Testis (tissue), 5 donors: ENCODE measurements around the gene IFI30. TPM values are rescaled to one million over a fixed set of nuclear protein-coding genes. Genes with fewer than 3 reads are reported as not detected.

ENCODE experiments used
- DNase-seq: peaks from one replicate; pipeline ENCODE4 v3.0.0-alpha.2; 2019
- H3K27ac ChIP-seq, 2 donors: fragments of 200-600 bp; sonication (generic); one replicate each; pipeline ENCODE4 v1.5.1; 2019
- H3K27me3 ChIP-seq: fragments of 200-600 bp; sonication (generic); one replicate; pipeline ENCODE4 v1.5.1; 2019
- H3K36me3 ChIP-seq: fragments of 200-600 bp; sonication (generic); one replicate; pipeline ENCODE4 v1.5.1; 2017; ENCODE audit warnings: low read depth; ENCODE audit errors: missing control alignments
- H3K4me1 ChIP-seq: fragments of 200-600 bp; sonication (generic); one replicate; pipeline ENCODE4 v1.5.1; 2019
- H3K4me3 ChIP-seq, 2 donors: fragments of 200-600 bp; sonication (generic); one replicate each; pipeline ENCODE4 v1.5.1; 2017 to 2019
- H3K9me3 ChIP-seq: fragments of 200-600 bp; sonication (generic); one replicate; pipeline ENCODE4 v1.5.1; 2017
- POLR2A ChIP-seq: fragments of 450-650 bp; IDR thresholded peaks from one replicate; pipeline ENCODE4 v1.6.1; 2017; ENCODE audit warnings: antibody characterized with exemption, mild to moderate bottlenecking, moderate library complexity
- WGBS, 2 donors: methylation state at CpG; one replicate each; pipeline ENCODE4 v1.1.5; 2018; 5-methylcytosine and 5-hydroxymethylcytosine counted together
- intact Hi-C: fragments of 100-400 bp; cut with DNase I; formaldehyde crosslinking; loops from one replicate; pipeline ENCODE4 v1.15.1; 2023; ENCODE audit warnings: low total_unique reads
- long read RNA-seq, 2 donors: transcript quantifications; one replicate each; lab custom pipeline, GENCODE V29; 2026
- polyA plus RNA-seq: library from polyadenylated mRNA; stranded (reverse); fragments of 350-450 nt; fragmentation: Illumina TruSeq; extraction: RNeasy Lipid Tissue Mini Kit (QIAGEN cat#74804); gene quantifications from one replicate; pipeline ENCODE4 v1.2.3, GENCODE V29; 2014; ENCODE audit warnings: low read depth, low replicate concordance; ENCODE audit not compliant: insufficient read depth
- total RNA-seq, 2 donors: library from RNA; depleted of rRNA; stranded (reverse); fragments of >200 nt; gene quantifications; one replicate each; pipeline ENCODE4 v1.2.3, GENCODE V29; 2016
- TF ChIP-seq, protein P1 (sequence below), 3 experiments: fragments of 450-650 bp in 2 of 3; fragments of 200-600 bp in 1 of 3; sonication (generic) in 1 of 3; IDR thresholded peaks; one replicate each; pipeline ENCODE4 v1.5.1; 2016 to 2019; ENCODE audit warnings: antibody characterized with exemption in 3 of 3, mild to moderate bottlenecking in 2 of 3, moderate library complexity in 1 of 3

IFI30 gene
- total RNA-seq = 1 to 10 TPM; 3.2 to 7.4 TPM
- 47.6 TPM for polyA plus RNA-seq
- long read RNA-seq, donor 1, transcript IFI30-201 (7 exons, 1,134 nt) = major isoform, 9 of 9 reads
- long read RNA-seq, donor 1, partial matches to known transcripts = 0 of 9 reads
- long read RNA-seq, donor 1, other reads (novel, unspliced or antisense) = 0 of 9 reads
- long read RNA-seq, donor 2, transcript IFI30-201 (7 exons, 1,134 nt) = major isoform, 6 of 6 reads
- long read RNA-seq, donor 2, partial matches to known transcripts = 0 of 6 reads
- long read RNA-seq, donor 2, other reads (novel, unspliced or antisense) = 0 of 6 reads

DNA sequence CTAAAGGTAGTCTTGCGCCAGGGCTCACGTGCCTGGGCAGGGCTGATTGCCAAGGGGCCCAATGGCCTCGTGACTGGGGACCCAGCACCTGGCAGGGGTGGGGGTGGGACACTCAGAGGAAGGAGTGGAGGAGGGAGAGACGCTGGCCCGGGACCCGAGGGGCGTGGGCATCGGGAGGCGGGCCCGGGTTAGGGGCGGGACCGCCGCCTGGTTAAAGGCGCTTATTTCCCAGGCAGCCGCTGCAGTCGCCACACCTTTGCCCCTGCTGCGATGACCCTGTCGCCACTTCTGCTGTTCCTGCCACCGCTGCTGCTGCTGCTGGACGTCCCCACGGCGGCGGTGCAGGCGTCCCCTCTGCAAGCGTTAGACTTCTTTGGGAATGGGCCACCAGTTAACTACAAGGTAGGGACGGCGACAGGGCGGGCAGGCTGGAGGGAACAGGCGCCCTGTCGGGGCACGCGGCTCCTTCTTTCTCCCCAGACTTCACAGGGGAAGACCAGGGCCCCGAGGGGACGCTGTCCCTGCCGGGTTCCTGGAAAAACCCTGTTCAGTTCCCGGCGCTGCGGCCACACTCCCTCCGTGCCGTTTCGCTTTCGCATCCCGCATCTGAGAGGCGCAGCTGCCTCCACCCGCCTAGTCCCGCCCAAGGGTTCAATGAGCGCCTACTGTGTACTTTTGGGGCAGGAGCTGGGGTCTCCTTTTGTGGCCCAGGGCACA lies at the start of gene IFI30:
Gene IFI30, plus strand, starts transcription at position 242 of the 717 bp plus-strand sequence. Its CDS starts 29 bp downstream, at position 271.
- H3K4me1 ChIP-seq = peaks cover 9% of the 10 kb centered on the region
- peak within 1 kb of the TSS; percentile 55 to 65 for H3K4me3 ChIP-seq
- peak within 1 kb of the TSS in 1 of 2 donors; percentile 26 for H3K27ac ChIP-seq
- TF ChIP-seq, protein P1, sequence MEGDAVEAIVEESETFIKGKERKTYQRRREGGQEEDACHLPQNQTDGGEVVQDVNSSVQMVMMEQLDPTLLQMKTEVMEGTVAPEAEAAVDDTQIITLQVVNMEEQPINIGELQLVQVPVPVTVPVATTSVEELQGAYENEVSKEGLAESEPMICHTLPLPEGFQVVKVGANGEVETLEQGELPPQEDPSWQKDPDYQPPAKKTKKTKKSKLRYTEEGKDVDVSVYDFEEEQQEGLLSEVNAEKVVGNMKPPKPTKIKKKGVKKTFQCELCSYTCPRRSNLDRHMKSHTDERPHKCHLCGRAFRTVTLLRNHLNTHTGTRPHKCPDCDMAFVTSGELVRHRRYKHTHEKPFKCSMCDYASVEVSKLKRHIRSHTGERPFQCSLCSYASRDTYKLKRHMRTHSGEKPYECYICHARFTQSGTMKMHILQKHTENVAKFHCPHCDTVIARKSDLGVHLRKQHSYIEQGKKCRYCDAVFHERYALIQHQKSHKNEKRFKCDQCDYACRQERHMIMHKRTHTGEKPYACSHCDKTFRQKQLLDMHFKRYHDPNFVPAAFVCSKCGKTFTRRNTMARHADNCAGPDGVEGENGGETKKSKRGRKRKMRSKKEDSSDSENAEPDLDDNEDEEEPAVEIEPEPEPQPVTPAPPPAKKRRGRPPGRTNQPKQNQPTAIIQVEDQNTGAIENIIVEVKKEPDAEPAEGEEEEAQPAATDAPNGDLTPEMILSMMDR (IDR thresholded peaks at IDR 0.05) = no peak
- no peak for TF ChIP-seq POLR2A
- H3K9me3 ChIP-seq = no peaks in the 10 kb centered on the region
- DNase-seq = peak; percentile 62
- no peaks in the 10 kb centered on the region for H3K27me3 ChIP-seq
- 1 to 2% methylated on average over 13 to 47 of the region's 47 CpGs for WGBS, 2 donors
- H3K36me3 ChIP-seq = no peaks in the 10 kb centered on the region
- intact Hi-C loops = no loop called here

DNA sequence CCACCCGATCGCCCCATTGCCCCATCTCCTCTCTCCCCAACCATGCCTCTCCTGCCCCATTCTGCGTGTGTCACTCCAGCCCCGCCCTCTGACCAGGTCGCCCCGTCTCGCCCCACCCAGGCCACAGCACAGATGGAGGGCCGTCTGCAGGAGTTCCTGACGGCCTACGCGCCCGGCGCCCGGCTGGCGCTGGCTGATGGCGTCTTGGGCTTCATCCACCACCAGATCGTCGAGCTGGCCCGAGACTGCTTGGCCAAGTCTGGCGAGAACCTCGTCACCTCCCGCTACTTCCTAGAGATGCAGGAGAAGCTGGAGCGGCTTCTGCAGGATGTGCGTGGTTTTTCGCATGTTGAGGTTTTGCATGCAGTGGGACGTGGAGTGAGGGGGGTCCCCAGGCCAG lies 49.8 kb upstream of the IFI30 start:
- no peak overlapping the region for H3K27ac ChIP-seq
- intact Hi-C loops = no loop called here

DNA sequence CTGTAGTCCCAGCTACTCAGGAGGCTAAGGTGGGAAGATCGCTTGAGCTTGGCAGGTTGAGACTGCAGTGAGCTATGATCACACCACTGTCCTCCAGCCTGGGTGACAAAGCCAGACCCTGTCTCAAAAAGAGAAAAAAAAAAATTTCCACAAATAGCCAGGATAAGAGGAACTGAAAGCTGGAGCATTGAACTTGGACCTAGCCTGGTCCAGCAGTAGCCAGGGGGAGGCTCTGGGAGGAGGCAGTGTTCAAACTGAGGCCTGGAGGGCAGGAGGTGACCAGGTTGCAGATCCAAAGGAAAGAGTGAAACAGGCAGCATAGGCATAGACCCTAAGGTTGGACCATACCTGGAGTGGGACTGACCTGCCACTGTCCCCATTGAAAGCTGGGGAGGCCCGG lies 47.5 kb upstream of the IFI30 start:
- no peak for TF ChIP-seq POLR2A
- TF ChIP-seq, protein P1 (IDR thresholded peaks at IDR 0.05) = no peak
- no peak for DNase-seq
- Histone ChIP-seq H3K9me3 (no peaks in the 10 kb centered on the region), H3K36me3 (no peaks in the 10 kb centered on the region), H3K4me1 (no peaks in the 10 kb centered on the region), H3K27me3 (no peaks in the 10 kb centered on the region), H3K4me3 (no peak overlapping the region), H3K27ac (no peak overlapping the region)
- 85 to 97% methylated on average over 2 of the region's 2 CpGs for WGBS, 2 donors
- intact Hi-C loops = no loop called here

More for the DNA sequence above, 49.8 kb upstream of the IFI30 start:
- 91 to 92% methylated on average over 25 to 26 of the region's 26 CpGs for WGBS, 2 donors
- no peak for DNase-seq
- Histone ChIP-seq H3K27me3 (no peaks in the 10 kb centered on the region), H3K9me3 (no peaks in the 10 kb centered on the region), H3K4me1 (peaks cover 6% of the 10 kb centered on the region), H3K36me3 (no peaks in the 10 kb centered on the region), H3K4me3 (no peak overlapping the region)
- TF ChIP-seq, protein P1 (IDR thresholded peaks at IDR 0.05) = no peak
- no peak for TF ChIP-seq POLR2A

DNA sequence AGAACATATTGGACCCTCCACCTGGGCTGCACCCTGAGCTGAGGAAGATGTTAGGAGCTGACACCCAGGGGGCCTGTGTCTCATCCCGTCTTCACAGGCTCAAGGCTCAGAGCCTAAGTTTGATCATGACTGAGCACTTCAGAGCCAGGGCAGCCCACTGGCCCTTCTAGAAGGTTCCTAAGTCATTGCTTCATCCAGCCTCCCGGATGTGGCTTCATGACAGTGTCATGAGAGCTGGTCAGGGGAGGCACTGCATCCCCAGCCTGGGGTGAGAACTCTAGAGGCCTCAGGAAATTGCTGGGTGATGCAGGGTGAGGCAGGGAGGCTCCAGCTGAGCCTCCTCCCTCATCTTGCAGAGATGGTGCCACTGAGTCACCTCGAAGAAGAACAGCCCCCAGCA lies 45.6 kb upstream of the IFI30 start:
- peak overlapping the region in 1 of 2 donors; percentile 19 for H3K27ac ChIP-seq
- H3K4me1 ChIP-seq = no peaks in the 10 kb centered on the region
- no peaks in the 10 kb centered on the region for H3K9me3 ChIP-seq
- intact Hi-C loops = no loop called here
- no peak overlapping the region for H3K4me3 ChIP-seq
- H3K27me3 ChIP-seq = no peaks in the 10 kb centered on the region
- TF ChIP-seq POLR2A = no peak
- TF ChIP-seq, protein P1 (IDR thresholded peaks at IDR 0.05) = no peak
- H3K36me3 ChIP-seq = no peaks in the 10 kb centered on the region
- 73 to 91% methylated on average over 3 of the region's 3 CpGs for WGBS, 2 donors
- no peak for DNase-seq
